ENCODE results near the gene DRC7. TPM values are rescaled to one million over a fixed set of nuclear protein-coding genes. Genes with fewer than 3 reads are reported as not detected.

DRC7 gene
- total and polyA plus RNA-seq, 4 donors: 0.06 to 1.8 (median 0.08) TPM; not detected in 1

DNA sequence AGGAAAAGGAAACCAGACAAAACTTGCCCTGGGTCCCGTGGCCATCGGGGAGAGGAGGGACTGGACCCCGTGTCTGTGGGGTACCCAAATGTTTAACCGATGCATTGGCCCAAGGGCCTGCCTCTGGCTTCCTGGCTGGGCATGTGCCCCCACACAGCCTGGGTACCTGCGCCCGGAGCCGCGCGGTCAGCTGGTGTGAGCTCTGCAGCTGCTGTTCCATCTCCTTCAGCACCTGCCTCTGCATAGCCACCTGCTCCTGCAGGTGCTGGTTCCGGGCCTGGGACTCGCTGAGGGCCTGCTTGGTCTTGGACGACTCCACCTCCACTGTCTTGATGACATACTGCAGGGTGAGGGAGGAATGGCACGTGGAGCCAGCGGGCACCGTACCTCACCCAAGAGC lies 75.8 kb downstream of the DRC7 start:
- H3K4me1 ChIP-seq (ENCODE audit: control insufficient read depth in 4 of 4, insufficient read depth in 4 of 4, low read length in 3 of 4): no peaks in the 10 kb centered on the region
- H3K27ac ChIP-seq (ENCODE audit: low read depth in 1 of 2, low read length in 2 of 2): no peak overlapping the region
- H3K36me3 ChIP-seq (ENCODE audit: control insufficient read depth in 4 of 4, insufficient read depth in 3 of 4, low read depth in 1 of 4, low read length in 3 of 4): peaks cover 17 to 66% (median 36%) of the 10 kb centered on the region in 4 donors
- TF ChIP-seq RAD21 (IDR thresholded peaks at IDR 0.05) (no peak), TAF1 (conservative IDR thresholded peaks at IDR 0.05) (no peak), JUND (IDR thresholded peaks at IDR 0.05) (no peak), GABPA (IDR thresholded peaks at IDR 0.05 in 1 of 2, conservative IDR thresholded peaks at IDR 0.05 in 1 of 2) (no peak), HNF4A (conservative IDR thresholded peaks at IDR 0.05) (no peak), NR2F2 (IDR thresholded peaks at IDR 0.05) (no peak), SP1 (IDR thresholded peaks at IDR 0.05) (no peak), HNF4G (IDR thresholded peaks at IDR 0.05) (no peak), EGR1 (IDR thresholded peaks at IDR 0.05; ENCODE audit: low read depth in 2 of 2) (no peak), FOXA1 (IDR thresholded peaks at IDR 0.05) (no peak)
- TF ChIP-seq, protein P1, sequence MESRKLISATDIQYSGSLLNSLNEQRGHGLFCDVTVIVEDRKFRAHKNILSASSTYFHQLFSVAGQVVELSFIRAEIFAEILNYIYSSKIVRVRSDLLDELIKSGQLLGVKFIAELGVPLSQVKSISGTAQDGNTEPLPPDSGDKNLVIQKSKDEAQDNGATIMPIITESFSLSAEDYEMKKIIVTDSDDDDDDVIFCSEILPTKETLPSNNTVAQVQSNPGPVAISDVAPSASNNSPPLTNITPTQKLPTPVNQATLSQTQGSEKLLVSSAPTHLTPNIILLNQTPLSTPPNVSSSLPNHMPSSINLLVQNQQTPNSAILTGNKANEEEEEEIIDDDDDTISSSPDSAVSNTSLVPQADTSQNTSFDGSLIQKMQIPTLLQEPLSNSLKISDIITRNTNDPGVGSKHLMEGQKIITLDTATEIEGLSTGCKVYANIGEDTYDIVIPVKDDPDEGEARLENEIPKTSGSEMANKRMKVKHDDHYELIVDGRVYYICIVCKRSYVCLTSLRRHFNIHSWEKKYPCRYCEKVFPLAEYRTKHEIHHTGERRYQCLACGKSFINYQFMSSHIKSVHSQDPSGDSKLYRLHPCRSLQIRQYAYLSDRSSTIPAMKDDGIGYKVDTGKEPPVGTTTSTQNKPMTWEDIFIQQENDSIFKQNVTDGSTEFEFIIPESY (IDR thresholded peaks at IDR 0.05): no peak
- TF ChIP-seq, protein P2, sequence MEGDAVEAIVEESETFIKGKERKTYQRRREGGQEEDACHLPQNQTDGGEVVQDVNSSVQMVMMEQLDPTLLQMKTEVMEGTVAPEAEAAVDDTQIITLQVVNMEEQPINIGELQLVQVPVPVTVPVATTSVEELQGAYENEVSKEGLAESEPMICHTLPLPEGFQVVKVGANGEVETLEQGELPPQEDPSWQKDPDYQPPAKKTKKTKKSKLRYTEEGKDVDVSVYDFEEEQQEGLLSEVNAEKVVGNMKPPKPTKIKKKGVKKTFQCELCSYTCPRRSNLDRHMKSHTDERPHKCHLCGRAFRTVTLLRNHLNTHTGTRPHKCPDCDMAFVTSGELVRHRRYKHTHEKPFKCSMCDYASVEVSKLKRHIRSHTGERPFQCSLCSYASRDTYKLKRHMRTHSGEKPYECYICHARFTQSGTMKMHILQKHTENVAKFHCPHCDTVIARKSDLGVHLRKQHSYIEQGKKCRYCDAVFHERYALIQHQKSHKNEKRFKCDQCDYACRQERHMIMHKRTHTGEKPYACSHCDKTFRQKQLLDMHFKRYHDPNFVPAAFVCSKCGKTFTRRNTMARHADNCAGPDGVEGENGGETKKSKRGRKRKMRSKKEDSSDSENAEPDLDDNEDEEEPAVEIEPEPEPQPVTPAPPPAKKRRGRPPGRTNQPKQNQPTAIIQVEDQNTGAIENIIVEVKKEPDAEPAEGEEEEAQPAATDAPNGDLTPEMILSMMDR (IDR thresholded peaks at IDR 0.05; ENCODE audit: low read depth, low read length, missing input control): no peak
- TF ChIP-seq, protein P3, sequence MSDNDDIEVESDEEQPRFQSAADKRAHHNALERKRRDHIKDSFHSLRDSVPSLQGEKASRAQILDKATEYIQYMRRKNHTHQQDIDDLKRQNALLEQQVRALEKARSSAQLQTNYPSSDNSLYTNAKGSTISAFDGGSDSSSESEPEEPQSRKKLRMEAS (IDR thresholded peaks at IDR 0.05): no peak
- TF ChIP-seq, protein P4, sequence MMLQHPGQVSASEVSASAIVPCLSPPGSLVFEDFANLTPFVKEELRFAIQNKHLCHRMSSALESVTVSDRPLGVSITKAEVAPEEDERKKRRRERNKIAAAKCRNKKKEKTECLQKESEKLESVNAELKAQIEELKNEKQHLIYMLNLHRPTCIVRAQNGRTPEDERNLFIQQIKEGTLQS (IDR thresholded peaks at IDR 0.05): no peak
- H3K9me3 ChIP-seq (ENCODE audit: control insufficient read depth in 4 of 4, low read length in 3 of 4): no peaks in the 10 kb centered on the region
- no peak overlapping the region for H3K4me3 ChIP-seq (ENCODE audit: low read depth in 1 of 3, low read length in 3 of 3)
- DNase-seq (ENCODE audit: low spot score): no peak
- no peak overlapping the region for H3K9ac ChIP-seq (ENCODE audit: low read depth in 1 of 2, low read length in 2 of 2)
- no peaks in the 10 kb centered on the region for H3K27me3 ChIP-seq (ENCODE audit: control insufficient read depth in 4 of 4, insufficient read depth in 4 of 4, low read length in 3 of 4)
- 96% methylated on average over 15 of the region's 15 CpGs for WGBS

DNA sequence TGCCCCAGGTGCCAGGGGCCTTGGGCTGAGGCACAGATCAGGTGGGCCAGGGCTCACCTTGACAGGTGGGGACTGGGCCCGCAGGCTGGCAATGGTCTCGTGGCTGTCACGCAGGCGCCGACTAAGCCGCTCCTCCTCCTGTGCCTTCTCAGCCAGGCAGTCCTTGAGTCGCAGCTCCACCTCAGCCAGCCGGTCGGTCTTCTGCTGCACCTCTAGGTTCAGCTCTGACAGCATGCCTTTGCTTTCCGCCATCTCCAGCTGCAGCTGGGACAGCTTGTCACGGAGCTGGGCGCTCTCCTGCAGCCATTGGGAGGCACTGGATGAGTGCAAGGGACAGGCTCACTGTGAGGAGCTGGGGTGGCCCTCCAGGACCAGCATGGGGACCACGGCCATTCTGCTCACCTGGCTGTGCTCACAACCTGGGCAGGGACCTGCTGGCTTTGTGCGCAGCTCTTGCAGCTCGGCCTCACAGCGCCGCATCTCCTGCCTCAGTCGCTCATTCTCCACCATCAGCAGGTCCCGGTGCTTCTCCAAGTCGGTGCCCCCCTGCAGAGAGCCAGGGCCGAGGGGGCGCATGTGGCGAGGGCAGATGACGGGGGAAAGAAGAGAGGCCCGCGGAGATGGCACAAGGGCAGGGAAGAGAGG lies 76.7 kb downstream of the DRC7 start:
- DNase-seq (ENCODE audit: low spot score): no peak
- Histone ChIP-seq H3K4me1 (ENCODE audit: control insufficient read depth in 4 of 4, insufficient read depth in 4 of 4, low read length in 3 of 4) (no peaks in the 10 kb centered on the region), H3K36me3 (ENCODE audit: control insufficient read depth in 4 of 4, insufficient read depth in 3 of 4, low read depth in 1 of 4, low read length in 3 of 4) (peaks cover 21 to 65% (median 34%) of the 10 kb centered on the region in 4 donors), H3K9ac (ENCODE audit: low read depth in 1 of 2, low read length in 2 of 2) (no peak overlapping the region), H3K9me3 (ENCODE audit: control insufficient read depth in 4 of 4, low read length in 3 of 4) (no peaks in the 10 kb centered on the region), H3K27me3 (ENCODE audit: control insufficient read depth in 4 of 4, insufficient read depth in 4 of 4, low read length in 3 of 4) (no peaks in the 10 kb centered on the region), H3K4me3 (ENCODE audit: low read depth in 1 of 3, low read length in 3 of 3) (no peak overlapping the region), H3K27ac (ENCODE audit: low read depth in 1 of 2, low read length in 2 of 2) (no peak overlapping the region)
- WGBS: 94% methylated on average over 26 of the region's 26 CpGs
- no peak for TF ChIP-seq FOXA2 (IDR thresholded peaks at IDR 0.05)
- TF ChIP-seq RXRA (IDR thresholded peaks at IDR 0.05): no peak
- TF ChIP-seq GABPA (IDR thresholded peaks at IDR 0.05 in 1 of 2, conservative IDR thresholded peaks at IDR 0.05 in 1 of 2): no peak
- TF ChIP-seq, protein P5, sequence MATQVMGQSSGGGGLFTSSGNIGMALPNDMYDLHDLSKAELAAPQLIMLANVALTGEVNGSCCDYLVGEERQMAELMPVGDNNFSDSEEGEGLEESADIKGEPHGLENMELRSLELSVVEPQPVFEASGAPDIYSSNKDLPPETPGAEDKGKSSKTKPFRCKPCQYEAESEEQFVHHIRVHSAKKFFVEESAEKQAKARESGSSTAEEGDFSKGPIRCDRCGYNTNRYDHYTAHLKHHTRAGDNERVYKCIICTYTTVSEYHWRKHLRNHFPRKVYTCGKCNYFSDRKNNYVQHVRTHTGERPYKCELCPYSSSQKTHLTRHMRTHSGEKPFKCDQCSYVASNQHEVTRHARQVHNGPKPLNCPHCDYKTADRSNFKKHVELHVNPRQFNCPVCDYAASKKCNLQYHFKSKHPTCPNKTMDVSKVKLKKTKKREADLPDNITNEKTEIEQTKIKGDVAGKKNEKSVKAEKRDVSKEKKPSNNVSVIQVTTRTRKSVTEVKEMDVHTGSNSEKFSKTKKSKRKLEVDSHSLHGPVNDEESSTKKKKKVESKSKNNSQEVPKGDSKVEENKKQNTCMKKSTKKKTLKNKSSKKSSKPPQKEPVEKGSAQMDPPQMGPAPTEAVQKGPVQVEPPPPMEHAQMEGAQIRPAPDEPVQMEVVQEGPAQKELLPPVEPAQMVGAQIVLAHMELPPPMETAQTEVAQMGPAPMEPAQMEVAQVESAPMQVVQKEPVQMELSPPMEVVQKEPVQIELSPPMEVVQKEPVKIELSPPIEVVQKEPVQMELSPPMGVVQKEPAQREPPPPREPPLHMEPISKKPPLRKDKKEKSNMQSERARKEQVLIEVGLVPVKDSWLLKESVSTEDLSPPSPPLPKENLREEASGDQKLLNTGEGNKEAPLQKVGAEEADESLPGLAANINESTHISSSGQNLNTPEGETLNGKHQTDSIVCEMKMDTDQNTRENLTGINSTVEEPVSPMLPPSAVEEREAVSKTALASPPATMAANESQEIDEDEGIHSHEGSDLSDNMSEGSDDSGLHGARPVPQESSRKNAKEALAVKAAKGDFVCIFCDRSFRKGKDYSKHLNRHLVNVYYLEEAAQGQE (IDR thresholded peaks at IDR 0.05): no peak
- no peak for TF ChIP-seq SP1 (IDR thresholded peaks at IDR 0.05)
- TF ChIP-seq HNF4G (IDR thresholded peaks at IDR 0.05): no peak
- no peak for TF ChIP-seq RAD21 (IDR thresholded peaks at IDR 0.05)
- TF ChIP-seq, protein P3 (IDR thresholded peaks at IDR 0.05): no peak
- TF ChIP-seq, protein P4 (IDR thresholded peaks at IDR 0.05): no peak
- TF ChIP-seq HNF4A (conservative IDR thresholded peaks at IDR 0.05): no peak
- TF ChIP-seq, protein P2 (IDR thresholded peaks at IDR 0.05; ENCODE audit: low read depth, low read length, missing input control): no peak
- TF ChIP-seq, protein P1 (IDR thresholded peaks at IDR 0.05): no peak
- TF ChIP-seq JUND (IDR thresholded peaks at IDR 0.05): no peak
- no peak for TF ChIP-seq NR2F2 (IDR thresholded peaks at IDR 0.05)
